Measurements from ENCODE around the gene RYR2. TPM values are rescaled to one million over a fixed set of nuclear protein-coding genes. Genes with fewer than 3 reads are reported as not detected.

The RYR2 gene
- total RNA-seq, 1 experiment from 2014 or later = 2.3 TPM

GRCh38 chr1:237730826-237731350 lies 688.9 kb downstream of the RYR2 start:
- DNase-seq (ENCODE audit: low spot score) = no peak

DNA sequence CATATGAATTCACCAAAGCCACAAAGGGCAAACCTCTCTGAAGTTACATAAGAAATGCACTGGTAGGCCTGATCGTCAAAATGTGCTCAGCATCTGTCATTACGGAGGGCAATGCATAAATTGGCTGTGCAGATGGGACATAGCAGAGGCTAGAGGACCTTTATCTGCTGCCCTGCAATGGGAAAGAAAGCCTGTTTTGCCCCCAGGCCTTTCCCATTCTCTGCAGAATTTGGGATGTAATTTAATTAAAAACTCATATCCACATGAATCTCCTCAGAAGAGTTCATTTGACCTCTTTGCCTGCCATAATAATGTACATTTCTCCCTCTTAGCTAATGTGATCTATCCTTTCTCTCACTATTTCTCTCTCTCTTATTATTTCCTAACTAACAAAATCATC lies 690.7 kb downstream of the RYR2 start:
- DNase-seq (ENCODE audit: low spot score) = no peak

GRCh38 chr1:237736372-237737029 lies 694.5 kb downstream of the RYR2 start:
- DNase-seq (ENCODE audit: low spot score) = peak; percentile 16

GRCh38 chr1:237737448-237737847 lies 695.5 kb downstream of the RYR2 start:
- no peak for DNase-seq (ENCODE audit: low spot score)

- no peak for DNase-seq (ENCODE audit: low spot score)
These were observed 696.1 kb downstream of the RYR2 start for GRCh38 chr1:237737938-237738610.

- no peak for DNase-seq (ENCODE audit: low spot score)
These were observed 698.9 kb downstream of the RYR2 start for GRCh38 chr1:237740846-237741245.

DNA sequence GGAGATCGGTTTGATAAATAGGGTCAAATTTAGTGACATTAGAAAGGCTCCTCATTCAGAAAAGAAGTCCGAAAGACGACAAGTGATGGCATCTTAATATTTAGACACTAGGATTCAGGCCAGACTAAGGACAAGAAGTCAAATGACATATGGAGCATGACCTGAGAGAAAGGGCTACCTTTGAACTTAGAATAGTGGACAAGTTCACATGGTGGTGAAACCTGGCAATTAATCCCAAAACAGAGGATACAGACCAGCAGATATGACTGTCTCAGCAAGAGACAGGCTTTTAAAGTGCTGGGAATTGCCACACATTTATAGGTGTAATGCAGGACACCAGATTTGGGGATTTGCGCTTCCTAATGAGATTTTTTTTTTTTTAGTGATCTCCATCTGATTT lies 703.6 kb downstream of the RYR2 start:
- DNase-seq (ENCODE audit: low spot score) = no peak

DNA sequence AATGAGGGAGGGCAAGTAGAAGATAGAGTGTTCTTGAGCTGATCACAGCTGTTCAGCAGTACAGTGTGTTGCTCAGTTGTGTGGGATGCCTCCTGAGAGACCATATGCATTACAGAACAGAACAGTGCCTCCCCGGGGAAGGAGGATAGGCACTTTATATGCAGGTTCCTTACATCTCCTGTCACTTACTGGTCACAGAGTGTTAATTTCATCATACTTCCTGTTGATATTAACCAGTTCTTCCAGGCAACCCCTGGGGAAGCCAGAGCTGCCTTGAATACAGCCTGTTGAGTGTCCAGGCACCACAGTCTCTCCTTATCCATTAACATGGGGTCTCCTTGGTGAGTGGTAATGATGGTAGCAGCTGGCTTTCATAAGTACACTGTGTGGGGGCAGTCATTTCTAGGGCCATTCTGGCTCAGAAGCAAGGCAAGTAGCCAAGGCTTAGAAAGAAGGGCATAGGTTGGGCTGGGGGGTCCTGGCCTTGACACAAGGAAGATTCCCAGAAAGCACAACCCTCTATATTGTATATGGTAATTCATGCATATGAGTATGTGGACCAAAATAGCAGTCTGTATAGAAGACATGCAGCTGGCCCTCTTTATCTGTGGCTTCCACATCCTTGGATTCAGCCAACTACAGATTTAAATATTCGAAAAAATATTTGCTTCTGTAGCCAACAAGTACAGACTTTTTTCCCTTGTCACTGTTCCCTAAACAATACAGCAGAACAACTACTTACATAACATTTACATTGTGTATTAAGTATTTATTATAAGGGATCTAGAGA lies 706.4 kb downstream of the RYR2 start:
- DNase-seq (ENCODE audit: low spot score) = no peak

DNA sequence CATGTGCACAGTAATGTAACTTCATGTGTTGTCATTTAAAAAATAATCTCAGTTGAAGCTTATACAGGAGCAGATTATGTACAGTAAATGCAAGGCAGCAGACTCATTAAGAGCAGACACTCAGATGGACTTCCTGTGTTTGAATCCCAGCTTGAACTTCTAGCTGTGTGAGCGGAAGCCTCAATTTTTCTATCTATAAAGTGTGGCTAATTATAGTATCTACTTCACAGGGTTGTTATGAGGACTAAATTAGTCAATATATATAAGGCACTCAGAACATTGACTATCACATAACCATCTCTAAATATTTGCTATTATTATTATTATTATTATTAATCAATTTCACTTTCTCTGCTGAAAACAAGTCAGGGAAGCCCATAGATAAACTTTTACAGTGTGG lies 707.1 kb downstream of the RYR2 start:
- no peak for DNase-seq (ENCODE audit: low spot score)

DNA sequence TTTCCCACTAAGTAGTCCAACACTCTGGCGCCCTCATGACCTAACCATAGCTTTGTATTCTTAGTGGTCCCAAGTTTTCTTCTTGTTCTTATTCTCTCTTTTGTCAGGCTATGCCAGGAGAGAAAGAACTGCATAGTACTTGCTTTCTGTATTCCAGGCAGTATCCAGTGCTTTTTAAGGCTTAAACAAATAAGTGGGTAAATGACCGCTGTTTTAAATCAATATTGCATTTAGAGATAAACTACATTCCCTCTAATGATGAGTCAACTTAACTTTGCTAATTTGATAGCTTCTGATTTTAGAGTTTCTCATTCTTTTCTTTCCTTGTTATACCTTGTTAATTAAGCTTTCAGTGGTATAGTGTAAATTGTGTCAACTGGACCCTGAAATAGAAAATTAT lies 709.1 kb downstream of the RYR2 start:
- DNase-seq (ENCODE audit: low spot score) = no peak

- DNase-seq (ENCODE audit: low spot score) = no peak
These were observed 712.6 kb downstream of the RYR2 start for GRCh38 chr1:237754627-237755026.

GRCh38 chr1:237756304-237756967 lies 714.5 kb downstream of the RYR2 start:
- no peak for DNase-seq (ENCODE audit: low spot score)

GRCh38 chr1:237759377-237759776 lies 717.4 kb downstream of the RYR2 start:
- DNase-seq (ENCODE audit: low spot score) = peak; percentile 92

- no peak for DNase-seq (ENCODE audit: low spot score)
These were observed 719.0 kb downstream of the RYR2 start for GRCh38 chr1:237760951-237761350.

GRCh38 chr1:237763137-237763536 lies 721.2 kb downstream of the RYR2 start:
- no peak for DNase-seq (ENCODE audit: low spot score)

DNA sequence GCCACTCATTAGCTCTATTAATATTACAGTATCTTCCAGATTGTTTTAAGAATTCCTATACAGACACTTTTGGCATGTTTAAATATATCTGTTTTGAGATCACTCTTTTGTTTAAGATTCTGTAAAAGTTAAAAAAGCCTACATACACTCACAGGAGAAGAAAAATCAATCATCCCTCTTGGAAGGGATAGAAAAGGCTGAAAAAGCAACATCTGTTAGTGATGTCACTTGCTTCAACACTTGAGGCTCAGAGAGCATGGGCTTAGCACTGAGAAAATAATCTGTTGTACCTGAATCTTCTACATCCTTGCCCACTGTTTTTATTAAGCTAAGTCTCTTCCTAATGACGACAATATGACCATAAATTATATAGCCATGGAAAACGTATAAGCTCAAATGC lies 721.8 kb downstream of the RYR2 start:
- no peak for DNase-seq (ENCODE audit: low spot score)

GRCh38 chr1:237769916-237770315 lies 727.9 kb downstream of the RYR2 start:
- DNase-seq (ENCODE audit: low spot score) = no peak

- no peak for DNase-seq (ENCODE audit: low spot score)
These were observed 730.0 kb downstream of the RYR2 start for GRCh38 chr1:237772009-237772408.

- no peak for DNase-seq (ENCODE audit: low spot score)
These were observed 732.3 kb downstream of the RYR2 start for GRCh38 chr1:237774246-237774645.

- DNase-seq (ENCODE audit: low spot score) = no peak
These were observed 737.4 kb downstream of the RYR2 start for GRCh38 chr1:237779356-237779755.

DNA sequence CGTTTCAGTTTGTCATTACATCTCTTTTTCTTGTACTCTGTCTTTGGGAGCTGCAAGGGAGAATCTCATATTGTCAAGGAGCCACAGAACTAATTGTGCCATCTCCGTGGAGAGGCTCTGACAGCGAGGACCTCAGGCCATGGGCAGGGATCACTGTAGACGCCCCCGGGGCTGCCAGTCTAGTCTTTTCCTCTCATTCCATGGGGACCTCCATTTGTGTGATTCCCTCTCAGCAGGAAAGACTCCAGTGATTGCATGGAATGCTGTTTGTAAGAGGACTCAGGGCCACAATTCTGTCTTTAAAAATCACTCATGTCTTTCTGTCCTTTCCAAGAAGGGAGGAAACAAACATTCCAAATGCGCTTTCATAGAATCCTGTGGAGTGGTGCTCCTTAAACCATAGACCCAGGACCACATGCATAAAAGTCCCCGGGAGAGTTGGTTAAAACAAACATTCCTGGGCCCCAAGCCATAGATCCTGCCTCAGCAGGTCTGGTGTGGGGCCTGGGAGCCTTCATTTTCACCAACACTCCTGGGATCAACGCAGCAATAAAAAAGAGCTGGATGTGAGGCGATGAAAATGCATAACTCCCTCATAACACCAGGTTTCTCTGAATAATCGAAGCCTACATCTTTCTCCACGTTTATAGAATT lies 744.2 kb downstream of the RYR2 start:
- no peak for DNase-seq (ENCODE audit: low spot score)

GRCh38 chr1:237788069-237788468 lies 746.1 kb downstream of the RYR2 start:
- no peak for DNase-seq (ENCODE audit: low spot score)
